GM18951 (cell line): ENCODE results near the gene PLXNA4.

ENCODE experiments used
- POLR2A ChIP-seq: IDR thresholded peaks from 4 replicates; pipeline ENCODE4 v1.6.1; 2011; ENCODE audit warnings: mild to moderate bottlenecking; ENCODE audit not compliant: insufficient read length, insufficient read depth; ENCODE audit errors: extremely low read depth
- in situ Hi-C: fragments of 300-500 bp; cut with MboI; formaldehyde crosslinking; loops from one replicate; pipeline ENCODE4 v1.12.0; 2022; ENCODE audit warnings: low sequenced_read_pairs, mixed read lengths, inconsistent platforms; ENCODE audit not compliant: unreplicated experiment

Gene PLXNA4

DNA sequence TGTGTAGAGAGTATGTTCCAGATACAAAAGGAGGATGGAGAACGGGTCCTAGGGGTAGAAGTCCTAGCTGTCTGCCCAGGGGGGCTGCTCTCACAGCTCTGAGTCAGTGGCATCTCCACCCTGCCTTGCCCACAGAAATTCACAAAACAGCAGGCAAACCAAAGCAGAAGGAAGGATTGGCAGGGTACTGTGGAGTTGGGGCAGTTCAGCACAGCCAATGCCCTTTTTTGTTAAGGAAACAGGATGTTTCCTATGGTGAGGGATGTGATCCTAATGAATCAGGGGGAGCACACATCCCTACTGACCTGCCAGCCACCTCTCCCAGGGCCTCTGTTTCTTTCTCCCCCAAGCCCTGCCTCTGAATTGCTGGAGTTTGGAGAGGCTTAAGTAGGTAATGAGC, 457.6 kb downstream of the PLXNA4 start:
- in situ Hi-C loops, result no loop called here
- TF ChIP-seq POLR2A, result no peak

DNA sequence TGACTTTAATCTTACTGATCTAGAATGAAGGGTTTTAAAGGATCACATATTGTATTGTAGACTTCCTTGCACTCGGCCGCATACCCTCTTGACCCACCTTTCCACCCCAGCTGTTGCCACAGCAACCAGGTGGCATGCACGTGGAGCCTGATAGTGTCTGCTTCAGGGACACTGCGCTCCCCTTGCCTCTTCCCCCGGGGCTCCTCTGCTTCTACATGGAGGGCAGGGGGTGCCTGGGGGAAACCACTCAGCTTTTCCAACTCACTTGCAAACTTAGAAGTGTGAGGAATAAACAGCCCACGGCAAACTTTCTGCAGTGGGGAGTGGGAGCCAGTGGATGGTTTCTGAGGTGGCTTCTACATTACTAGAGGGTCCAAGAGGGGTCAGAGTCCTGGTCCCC, 458.6 kb downstream of the PLXNA4 start:
- in situ Hi-C loops, result no loop called here

DNA sequence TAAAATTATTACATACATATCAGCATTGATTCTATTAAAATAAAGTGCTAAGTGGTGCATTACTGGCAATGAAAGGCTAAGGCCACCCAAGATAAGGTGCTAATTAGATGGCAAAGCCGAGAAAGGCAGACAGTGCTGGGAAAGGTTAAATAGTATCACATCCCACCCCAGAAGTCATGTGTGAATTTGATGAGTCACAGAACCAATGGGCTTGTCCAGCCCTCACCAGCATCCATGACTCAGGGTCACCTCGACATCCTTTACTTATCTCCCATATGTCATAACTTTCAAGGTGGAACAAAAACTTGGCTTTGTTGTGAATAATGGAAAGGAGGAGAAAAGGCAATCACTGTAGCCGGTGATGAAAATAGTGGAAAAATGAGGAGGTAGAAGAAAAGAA, 459.1 kb downstream of the PLXNA4 start:
- TF ChIP-seq POLR2A, result no peak
- in situ Hi-C loops, result no loop called here

More for the DNA sequence above, 458.6 kb downstream of the PLXNA4 start:
- no peak for TF ChIP-seq POLR2A

DNA sequence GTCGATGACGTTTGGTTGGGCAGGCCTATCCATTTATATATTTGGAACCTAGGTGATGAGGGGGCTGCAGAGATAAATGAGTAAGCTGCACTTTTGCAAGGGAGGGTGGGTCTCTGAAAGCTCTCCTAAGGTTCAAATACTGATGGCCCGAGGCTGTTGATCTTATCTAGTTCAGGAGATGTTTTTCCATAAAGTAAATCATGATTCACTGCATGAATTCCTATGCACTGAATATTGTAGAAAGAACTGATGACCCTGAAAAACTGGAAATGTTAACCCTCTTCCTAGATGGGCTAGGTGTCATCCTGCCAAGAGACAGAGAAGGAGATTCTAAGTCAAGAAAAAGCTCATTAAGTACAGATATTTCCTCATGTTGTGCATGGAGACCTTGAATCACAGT, 459.9 kb downstream of the PLXNA4 start:
- no peak for TF ChIP-seq POLR2A
- in situ Hi-C loops, result no loop called here

DNA sequence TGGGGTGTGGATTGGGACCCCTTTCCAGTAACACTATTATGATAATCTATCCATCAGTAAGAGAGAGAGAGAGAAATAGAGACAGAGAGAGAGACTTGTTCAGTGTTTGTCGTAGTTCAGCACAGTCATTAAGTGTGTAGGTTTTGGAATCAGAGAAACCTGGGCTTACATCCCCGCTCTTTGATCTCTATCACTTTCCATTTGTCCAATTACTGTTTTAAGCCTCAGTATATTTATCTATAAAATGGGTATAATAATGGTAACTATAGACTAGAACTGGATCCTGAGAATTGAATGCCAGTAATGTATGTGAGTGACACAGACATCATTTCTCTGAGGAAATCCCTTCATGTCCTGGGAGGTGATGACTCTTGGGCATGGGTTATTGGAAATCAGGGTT, 460.5 kb downstream of the PLXNA4 start:
- in situ Hi-C loops, result no loop called here
- TF ChIP-seq POLR2A, result no peak

DNA sequence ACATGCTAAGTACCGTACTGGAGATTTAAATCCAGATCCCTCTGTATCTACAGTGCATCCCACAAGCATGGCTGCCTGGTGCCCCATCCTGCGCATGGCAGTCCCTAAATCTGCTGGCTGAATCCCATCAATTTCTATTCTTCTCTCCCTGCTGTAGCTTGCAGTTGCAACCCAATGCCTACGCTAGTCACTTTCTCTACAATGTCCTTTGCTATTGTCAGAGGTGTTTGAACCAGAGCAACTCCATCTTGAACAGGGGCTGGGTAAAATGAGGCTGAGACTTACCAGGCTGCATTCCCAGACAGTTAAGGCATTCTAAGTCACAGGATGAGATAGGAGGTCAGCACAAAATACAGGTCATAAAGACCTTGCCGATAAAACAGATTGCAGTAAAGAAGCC, 461.2 kb downstream of the PLXNA4 start:
- no peak for TF ChIP-seq POLR2A
- in situ Hi-C loops, result no loop called here

DNA sequence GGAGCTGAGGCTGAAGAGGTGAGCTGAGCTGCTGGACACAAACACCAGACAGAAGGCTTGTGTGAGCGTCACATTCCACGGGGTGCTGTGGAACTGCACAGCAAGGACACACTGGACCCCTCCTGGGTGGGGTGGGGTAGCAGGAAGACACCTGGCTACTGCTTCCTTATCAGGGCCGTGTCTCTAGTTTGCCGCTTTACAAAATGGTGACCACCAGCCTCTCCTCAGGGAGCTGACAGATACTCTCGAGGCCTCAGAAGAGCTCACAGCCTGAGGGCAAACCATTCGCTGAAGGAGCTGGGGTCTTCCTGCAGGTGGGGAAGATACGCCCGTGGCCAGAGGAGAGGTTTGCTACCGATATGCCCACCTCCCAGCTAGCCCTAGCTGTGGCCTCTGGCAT, 461.9 kb downstream of the PLXNA4 start:
- in situ Hi-C loops, result no loop called here
- TF ChIP-seq POLR2A, result no peak

DNA sequence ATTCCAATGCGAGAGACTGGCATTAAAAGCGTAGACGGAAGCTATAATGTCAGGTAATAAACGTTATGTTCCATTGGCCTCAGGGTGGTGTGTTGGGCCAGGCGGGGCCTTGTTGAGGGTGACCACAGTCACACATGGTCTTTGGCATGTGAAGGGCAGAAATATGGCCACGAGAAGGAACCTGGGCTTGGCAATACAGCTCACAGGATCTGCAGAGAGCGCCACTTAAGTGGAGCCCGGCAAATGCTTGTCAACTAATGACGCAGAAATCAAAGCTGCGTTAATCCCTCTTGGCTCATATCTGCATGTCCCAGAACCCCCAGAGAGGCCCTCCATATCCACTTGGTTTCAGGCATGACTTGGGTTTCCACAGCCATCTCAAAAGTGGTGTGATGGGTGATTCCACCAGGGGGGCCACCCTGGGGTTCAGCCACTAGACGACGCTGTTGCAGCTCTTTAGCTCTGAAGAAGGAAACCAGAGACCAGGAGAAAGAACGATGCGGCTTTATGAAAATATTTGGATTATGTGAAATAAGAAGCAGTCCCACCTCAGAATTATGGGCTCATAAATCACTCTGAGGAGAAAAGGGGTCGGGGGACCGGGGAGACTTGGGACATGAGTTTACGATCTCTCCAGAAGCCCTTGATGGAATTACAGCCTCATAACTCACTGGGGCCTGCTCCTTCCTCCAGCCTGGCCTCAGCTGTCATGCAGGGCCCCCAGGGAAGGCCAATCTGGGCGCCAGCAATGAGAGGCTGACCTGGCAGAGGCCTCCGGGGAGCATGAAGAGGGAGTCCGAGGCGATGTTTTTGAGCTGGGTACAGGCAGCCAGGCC, 462.5 kb downstream of the PLXNA4 start:
- no peak for TF ChIP-seq POLR2A
- in situ Hi-C loops, result no loop called here

DNA sequence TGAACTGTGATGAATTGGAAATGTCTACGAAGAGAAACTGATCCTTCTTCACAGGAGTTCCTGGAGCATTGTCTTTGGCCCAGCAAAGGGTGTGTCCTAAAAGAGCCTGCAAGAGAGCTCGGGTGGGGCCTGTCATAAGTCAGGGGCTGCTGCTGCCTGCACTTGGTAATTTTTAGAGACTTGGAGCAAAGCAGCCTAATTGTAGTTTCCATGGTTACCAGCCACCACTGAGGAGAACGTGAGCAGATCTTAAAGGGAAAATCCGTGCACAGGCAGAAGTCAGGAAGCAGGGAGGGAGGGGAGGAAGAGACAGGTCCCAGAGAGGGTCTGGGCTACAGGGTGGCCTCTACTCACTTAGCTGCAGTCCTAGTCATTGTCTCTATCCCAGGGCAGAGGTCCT, 463.6 kb downstream of the PLXNA4 start:
- no peak for TF ChIP-seq POLR2A
- in situ Hi-C loops, result no loop called here

DNA sequence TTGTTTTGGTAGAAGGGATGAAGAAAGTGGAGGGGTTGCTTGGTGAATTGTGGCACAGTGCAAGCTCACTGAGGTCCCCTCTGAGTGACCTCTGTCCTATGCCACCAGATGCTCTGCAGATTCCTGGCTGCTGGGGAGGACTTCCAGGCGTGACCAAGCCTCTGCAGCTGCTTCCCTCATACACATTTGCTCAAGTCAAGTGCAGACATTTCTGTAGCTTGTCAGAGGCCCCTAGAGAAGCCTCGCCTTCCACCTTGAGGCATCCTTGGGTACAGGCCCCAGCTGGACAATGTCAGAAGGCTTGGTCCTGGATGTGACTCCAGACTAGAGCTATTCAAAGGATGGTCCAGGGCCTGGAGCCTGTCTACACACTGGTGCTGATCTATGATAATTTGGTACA, 464.2 kb downstream of the PLXNA4 start:
- no peak for TF ChIP-seq POLR2A
- in situ Hi-C loops, result no loop called here

DNA sequence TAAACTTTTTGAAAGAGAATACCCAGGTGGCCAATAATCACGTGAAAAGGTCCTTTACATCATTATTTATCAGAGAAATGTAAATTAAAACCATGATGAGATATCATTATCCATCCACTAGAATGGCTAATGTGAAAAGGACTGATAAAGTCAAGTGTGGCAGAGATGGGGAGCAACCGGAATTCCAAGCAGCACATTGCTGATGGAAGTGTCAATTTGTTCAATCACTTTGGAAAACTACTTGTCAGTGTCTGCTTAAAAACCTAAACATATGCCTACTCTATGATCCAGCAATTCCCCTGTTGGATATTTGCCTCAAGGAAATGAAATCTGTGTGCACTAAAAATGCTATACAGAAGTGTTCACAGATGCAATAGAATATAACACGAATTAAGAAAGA, 465.6 kb downstream of the PLXNA4 start:
- no peak for TF ChIP-seq POLR2A
- in situ Hi-C loops, result no loop called here

DNA sequence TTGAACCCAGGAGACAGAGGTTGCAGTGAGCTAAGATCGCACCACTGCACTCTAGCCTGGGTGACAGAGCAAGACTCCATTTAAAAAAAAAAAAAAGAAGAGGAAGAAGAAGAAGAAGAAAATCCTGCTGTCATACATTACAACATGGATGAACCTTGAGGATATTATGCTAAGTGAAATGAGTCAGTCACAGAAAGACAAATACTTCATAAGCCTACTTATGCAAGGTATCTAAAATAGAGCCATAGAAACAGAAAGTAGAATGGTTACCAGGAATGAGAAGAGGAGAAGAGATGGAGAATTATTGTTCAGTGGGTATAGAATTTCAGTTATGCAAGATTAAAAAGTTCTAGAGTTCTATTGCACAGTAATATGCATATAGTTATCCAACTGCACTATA, 466.5 kb downstream of the PLXNA4 start:
- TF ChIP-seq POLR2A, result no peak
- in situ Hi-C loops, result no loop called here

DNA sequence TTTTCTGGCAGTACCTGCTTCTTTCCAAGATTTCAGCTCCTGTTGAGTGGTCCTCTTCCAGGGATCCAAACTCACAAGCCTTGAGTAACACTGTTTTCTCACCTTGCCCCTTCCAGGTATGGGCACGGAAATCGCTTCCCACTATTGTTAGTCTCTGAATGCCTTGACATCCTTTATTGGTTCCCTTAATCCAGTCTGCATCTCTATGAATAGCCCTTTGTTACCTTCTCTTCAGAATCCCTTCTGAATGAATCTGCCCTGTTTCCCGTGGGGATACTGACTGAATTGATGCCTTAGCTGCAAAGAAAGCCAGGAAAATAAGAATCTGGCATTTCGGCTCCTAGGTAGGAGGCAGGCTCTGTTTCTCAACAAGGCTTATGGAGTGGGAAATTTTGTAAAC, 467.7 kb downstream of the PLXNA4 start:
- in situ Hi-C loops, result no loop called here
- TF ChIP-seq POLR2A, result no peak

DNA sequence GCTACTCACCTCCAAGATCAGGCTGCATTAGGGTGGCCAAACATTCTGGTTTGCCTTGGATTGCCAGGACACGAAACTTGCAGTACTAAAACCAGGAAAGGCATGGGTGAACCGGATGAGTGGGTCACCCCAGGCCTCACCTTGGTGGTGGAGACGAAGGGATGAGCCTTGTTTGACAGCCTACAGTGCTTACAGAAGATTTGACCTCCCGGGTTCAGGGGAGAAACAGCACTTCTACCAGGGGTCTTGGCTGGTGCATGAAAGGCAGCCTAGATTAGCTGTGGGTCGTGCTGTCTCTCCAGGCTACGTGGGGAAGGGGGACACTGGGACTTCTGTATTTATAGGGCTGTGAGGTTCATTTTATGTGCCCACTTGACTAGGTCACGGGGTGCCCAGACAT, 469.8 kb downstream of the PLXNA4 start:
- in situ Hi-C loops, result no loop called here
- TF ChIP-seq POLR2A, result no peak

DNA sequence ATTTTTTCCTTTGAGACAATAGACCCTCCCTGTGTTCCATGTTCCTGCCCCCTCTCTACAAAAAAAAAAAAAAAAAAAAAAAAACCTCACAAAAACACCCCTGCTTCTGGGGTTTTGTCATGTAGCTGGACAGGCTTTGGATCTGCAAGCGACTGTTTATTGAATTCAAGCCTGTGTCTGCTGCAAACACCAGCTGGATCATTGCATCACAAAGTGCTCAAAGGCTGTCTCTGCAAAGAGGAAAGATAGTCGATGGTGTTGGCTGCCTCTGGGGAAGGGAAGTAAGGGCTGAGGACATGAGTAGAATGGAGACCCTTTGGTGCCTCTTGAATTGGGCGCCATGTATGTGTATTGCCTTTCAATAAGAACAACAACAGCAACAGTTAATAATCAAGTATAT, 471.2 kb downstream of the PLXNA4 start:
- no peak for TF ChIP-seq POLR2A
- in situ Hi-C loops, result no loop called here

DNA sequence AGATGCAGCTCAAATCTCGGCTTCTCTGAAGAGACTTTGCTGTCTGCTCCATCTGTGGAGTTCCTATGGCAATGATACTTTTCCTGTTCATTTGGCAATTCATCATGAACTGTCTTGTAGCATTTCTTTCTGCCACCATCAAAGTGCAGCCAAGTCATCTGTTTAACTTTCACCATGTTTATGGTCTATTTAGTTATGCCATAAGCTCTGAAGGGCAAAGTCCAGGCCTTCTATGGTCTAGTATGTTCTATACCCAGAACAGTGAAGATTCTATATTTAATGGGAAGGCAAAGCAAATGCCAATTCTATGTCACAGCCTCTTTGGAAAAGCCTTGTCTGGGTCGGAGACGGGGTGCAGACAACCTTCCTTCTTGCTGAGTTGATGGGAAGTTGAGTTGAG, 472.6 kb downstream of the PLXNA4 start:
- in situ Hi-C loops, result no loop called here
- no peak for TF ChIP-seq POLR2A
